HG03135 (cell line): ENCODE data around the gene KLC3.
"Not testable (repeated sequence)": the region's sequence is repeated elsewhere in the genome, so short reads cannot be mapped to it uniquely, and the experiment has no call there.

Experiments used
- ATAC-seq: cut with Tn5 transposase; IDR thresholded peaks from one replicate; pipeline ENCODE4 v1.9.1; 2021; ENCODE audit warnings: mild to moderate bottlenecking, moderate library complexity; ENCODE audit not compliant: unreplicated experiment

Gene KLC3

DNA sequence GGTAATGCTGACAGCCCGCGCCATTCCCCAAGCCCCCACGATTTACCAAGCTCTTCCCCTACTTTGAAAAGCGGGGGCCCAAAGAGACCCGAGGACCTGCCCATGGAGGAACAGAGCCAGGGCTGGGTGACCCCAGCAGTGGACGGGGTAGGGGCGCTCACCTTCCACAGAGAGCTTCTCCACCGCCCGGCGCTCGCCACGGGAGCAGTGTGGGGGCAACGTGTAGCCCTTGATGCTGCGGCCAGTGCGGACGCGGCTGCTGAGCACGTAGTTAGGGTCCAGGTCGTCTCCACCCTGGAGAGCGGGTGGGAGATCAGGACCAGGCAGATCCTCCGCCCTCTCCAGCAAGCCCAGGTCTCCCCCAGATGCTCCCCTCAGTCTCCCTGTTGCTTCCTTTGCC is 25.2 kb upstream of the KLC3 start:
- no peak for ATAC-seq

DNA sequence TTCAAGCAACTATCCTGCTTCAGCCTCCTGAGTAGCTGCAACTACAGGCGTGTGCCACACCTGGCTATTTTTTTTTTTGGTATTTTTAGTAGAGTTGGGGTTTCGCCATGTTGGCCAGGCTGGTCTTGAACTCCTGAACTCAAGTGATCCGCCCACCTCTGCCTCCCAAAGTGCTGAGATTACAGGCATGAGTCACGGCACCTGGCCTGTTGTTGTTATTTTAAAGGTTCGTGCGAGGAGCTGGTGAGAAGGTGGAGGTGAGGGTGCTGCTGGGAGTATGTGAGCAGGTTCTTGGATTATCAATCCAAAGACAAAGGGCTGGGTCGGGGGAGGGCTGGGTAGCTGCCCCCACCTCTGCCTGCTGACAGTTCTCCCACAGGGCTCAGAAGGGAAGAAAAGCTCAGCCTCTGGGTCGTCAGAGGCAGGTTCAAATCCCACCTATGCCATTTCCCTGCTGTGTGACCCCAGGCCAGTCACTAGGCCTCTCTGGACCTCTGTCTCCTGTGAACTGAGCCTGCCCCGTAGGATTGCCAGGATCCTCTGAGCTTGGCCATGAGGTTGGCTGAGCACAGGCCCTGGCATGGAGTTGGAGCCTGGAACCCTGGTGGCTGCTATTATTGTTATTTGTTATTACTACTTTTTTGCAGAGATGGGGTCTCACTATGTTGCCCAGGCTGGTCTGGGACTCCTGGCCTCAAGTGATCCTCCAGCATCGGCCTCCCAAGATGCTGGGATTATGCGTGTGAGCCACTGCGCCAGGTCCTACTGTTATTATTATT is 19.4 kb upstream of the KLC3 start:
- no peak for ATAC-seq

- no peak for ATAC-seq
Measured at GRCh38 chr19:45321848-45322247, 18.7 kb upstream of the KLC3 start.

DNA sequence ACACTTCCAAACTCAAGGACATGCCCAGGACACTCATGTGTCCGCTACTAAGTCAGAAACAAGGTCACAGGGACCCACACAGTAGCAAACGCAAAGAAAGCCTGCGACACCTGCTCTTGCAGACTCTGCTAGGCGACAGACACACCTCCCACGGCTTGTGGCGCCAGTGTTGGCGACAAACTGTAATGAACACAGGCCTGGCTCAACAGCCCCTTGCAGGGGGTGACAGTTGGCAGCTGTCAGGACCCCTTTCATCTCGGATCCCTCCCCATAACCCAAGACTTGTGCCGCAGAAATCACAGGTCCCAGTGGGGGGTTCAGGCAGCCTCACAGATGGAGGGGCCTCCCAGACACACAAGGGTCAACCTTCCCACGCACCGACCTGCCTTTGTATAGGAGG is 18.2 kb upstream of the KLC3 start:
- ATAC-seq: no peak

DNA sequence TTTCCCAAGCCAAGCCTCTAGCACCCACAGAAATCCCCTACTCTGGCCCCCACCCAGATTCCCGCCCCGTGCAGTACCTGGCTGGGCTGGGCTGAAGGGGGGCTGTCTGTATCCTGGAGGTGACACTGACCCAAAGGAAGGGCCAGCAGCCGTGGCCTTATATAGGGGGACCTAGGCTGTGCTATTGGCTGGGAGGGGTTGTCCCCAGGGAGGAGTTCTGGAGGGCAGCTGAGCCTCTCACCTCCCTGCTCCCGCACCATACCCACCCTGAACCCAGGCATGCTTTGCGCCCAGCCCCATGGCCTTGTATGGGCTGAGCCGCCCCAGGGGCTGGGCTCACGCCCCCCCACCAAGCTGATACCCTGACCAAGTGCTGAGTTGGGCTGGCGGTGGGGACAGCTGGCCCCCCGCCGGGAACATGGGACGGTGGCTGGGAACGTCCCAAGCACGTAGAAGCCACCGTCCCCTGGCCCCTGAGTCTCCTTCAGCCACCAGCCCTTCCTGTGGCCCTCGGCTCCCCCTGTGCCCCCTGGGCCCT is 17.7 kb upstream of the KLC3 start, which contains the start of gene CKM:
CKM (minus strand) TSS at position 132 of the 538 bp plus-strand sequence. CDS start 3,162 bp downstream, outside the sequence.
- no peak for ATAC-seq

GRCh38 chr19:45323671-45324081 is 16.9 kb upstream of the KLC3 start:
- no peak for ATAC-seq

- no peak for ATAC-seq
Measured at GRCh38 chr19:45324349-45324907, 16.1 kb upstream of the KLC3 start.

DNA sequence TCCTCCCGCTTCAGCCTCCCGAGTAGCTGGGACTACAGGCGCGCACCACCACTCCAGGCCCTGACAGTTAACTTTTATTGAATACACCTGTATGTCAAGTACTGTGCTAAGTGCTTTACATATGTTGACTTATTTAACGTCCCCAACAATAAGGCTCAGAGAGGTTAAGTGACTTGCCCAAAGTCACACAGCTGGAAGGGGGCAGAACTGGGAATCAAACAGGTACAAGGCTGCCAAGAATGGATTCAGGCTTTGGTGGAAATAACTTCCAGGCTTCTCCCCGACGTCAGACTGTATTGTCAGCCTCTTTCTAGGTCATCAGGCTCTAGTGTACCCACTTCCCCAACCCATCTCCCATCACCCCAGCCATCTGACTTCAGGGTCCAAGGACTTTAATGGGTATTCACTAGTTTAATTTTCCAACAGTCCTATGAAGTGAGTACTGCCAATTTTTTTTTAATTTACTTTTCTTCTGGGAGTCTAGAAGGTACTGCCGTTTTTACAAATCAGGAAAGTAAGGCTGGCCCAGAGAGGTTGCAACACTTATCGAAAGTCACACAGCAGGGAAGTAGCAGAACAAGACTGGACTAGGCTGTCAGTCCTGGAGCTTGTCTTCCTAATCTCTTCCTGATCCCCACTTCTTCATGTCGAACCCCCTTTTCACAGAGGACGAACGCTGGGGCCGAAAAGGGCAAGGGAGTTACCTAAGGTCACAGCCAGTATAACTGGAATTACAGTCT is 13.0 kb upstream of the KLC3 start:
- ATAC-seq: no peak

DNA sequence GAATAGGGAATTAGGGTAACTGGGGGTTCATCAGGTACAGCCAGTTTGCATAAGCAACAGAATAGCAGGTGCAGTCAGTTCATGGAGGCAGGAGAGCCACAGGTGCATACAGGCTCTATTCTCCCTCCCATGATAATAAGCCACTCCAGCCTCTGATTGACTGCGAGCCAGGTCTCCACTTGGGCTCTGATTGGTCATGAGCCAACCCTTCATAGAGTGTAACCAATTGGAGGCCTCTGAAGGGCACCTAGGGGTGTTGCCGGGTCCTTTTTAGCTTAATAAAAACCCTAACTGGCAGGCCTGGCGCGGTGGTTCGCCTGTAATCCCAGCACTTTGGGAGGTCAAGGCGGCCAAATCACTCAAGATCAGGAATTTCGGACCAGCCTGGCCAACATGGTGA is 9.1 kb upstream of the KLC3 start:
- no peak for ATAC-seq

DNA sequence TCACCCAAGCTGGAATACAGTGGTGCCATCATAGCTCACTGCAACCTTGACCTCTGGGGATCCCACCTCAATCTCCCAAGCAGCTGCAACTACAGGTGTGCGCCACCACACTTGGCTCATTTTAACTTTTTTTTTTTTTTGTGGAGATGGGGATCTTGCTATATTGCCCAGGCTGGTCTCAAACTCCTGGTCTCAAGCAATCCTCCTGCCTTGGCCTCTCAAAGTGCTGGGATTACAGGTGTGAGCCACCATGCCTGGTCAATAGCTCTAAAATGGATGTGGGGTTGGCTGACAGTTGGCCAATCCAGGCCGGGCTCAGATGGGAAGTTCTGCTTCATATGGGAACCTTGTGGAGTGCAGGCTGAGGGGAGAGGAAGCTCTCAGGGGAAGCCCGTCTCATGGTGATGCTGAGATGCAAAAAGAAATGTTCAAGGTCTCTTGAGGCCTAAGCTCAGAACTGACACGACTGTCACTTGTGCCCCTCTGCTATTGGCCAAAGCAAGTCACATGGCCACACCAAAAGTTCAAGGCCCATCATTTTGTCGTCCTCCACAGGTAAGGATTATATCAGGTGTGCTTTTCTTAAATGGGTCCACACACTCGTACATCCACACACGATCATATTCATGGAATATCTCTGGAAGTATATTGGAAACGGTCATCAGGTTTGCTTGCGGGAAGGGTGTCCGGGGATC is 6.8 kb upstream of the KLC3 start:
- no peak for ATAC-seq

GRCh38 chr19:45334881-45335280 is 5.7 kb upstream of the KLC3 start:
- not testable (repeated sequence) for ATAC-seq

- no peak for ATAC-seq
Measured at GRCh38 chr19:45336696-45337251, 3.8 kb upstream of the KLC3 start.

DNA sequence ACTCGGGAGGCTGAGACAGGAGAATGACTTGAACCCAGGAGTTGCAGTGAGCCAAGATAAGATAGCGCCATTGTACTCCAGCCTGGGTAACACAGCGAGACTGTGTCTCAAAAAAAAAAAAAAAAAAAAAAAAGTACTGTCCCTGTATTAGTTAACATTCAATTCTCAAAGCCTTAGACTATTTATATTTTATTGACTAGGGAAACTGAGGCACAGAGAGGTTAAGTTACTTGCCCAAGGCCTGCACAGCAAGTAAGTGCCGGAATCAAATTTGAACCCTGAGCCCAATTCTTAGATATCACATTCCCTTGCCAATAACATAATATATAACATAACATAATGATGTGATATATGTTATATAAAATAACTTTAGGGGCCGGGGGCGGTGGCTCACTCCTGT is 921 bp upstream of the KLC3 start:
- ATAC-seq: no peak

- no peak for ATAC-seq
Measured at GRCh38 chr19:45340899-45341453, 426 bp downstream of the KLC3 start.

DNA sequence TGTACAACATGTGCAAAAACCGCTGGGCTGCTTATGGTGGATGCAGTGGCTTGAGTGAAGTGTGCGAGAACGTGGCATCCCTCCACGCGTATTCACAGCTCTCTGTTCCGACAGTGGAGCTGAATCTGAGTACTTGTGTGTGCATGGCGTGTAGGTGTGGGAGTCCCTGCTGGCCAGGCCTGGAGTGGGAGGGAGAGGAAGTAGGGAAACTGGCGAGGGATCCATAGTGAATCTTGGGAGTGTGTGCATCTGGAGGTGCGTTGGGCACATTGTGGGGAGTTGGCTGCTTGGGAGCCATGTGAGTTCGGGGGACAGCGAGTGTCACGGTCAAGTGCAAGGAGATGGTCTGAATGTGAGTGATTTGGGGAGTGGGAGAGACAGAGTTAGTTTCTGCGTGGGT is 2.4 kb downstream of the KLC3 start:
- ATAC-seq: no peak

- no peak for ATAC-seq
Measured at GRCh38 chr19:45344621-45345505, 4.3 kb downstream of the KLC3 start.

GRCh38 chr19:45345506-45345860 is 4.9 kb downstream of the KLC3 start:
- ATAC-seq: no peak

GRCh38 chr19:45346449-45346848 is 5.9 kb downstream of the KLC3 start:
- ATAC-seq: no peak

DNA sequence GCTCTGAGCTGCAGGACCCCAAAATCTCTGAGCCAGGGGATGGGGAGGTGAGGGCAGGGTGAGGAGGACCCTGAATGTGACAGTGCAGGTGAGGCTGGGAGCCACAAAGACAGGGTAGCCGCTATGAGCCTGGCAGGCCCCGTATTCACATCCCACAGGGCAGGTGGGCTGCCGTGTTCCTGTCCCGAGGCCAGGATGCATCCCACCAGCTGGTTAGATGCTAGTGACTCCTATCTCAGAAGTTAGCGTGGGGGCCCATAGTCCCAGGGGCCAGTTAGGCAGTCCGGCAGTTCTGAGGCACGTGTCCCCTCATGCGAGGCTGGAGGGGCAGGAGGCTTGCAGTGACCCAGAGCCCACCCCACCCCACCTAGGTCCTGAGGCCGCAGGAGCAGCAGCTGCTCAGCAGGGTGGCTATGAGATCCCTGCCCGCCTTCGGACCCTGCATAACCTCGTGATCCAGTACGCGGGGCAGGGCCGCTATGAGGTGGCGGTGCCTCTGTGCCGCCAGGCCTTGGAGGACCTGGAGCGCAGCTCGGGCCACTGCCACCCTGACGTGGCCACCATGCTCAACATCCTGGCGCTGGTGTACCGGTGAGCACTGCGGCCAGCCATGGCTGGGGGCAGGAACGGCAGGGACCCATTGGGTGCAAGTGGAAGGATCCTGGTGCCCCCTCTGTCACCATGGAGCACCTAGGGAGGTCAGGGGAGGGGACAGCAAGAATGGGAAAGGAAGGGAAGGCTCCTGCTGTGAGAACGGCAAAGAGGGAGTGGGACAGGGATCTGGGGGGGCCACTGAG is 7.2 kb downstream of the KLC3 start:
- no peak for ATAC-seq
